Fibroblast of pulmonary artery (primary cell): ENCODE results near the gene COMMD10.

ENCODE experiments used
- DNase-seq: peaks from one replicate; pipeline ENCODE4 v3.0.0-alpha.2; 2010; ENCODE audit warnings: low read depth
- H3K4me3 ChIP-seq: replicated peaks from 2 replicates; pipeline ENCODE4 v1.5.1; 2011; ENCODE audit warnings: low read depth, mild to moderate bottlenecking, control low read depth, low read length, moderate library complexity
- TF ChIP-seq, protein P1 (sequence below): IDR thresholded peaks from 2 replicates; pipeline ENCODE4 v1.5.1; 2011; ENCODE audit warnings: mild to moderate bottlenecking, control low read depth, low read length, inconsistent platforms; ENCODE audit errors: missing control alignments

COMMD10 gene

GRCh38 chr5:116329503-116329902, 244.7 kb downstream of the COMMD10 start:
- DNase-seq = no peak
- TF ChIP-seq, protein P1, sequence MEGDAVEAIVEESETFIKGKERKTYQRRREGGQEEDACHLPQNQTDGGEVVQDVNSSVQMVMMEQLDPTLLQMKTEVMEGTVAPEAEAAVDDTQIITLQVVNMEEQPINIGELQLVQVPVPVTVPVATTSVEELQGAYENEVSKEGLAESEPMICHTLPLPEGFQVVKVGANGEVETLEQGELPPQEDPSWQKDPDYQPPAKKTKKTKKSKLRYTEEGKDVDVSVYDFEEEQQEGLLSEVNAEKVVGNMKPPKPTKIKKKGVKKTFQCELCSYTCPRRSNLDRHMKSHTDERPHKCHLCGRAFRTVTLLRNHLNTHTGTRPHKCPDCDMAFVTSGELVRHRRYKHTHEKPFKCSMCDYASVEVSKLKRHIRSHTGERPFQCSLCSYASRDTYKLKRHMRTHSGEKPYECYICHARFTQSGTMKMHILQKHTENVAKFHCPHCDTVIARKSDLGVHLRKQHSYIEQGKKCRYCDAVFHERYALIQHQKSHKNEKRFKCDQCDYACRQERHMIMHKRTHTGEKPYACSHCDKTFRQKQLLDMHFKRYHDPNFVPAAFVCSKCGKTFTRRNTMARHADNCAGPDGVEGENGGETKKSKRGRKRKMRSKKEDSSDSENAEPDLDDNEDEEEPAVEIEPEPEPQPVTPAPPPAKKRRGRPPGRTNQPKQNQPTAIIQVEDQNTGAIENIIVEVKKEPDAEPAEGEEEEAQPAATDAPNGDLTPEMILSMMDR = no peak
- H3K4me3 ChIP-seq = no peak overlapping the region

GRCh38 chr5:116340799-116341198, 256.0 kb downstream of the COMMD10 start:
- no peak for DNase-seq
- TF ChIP-seq, protein P1 = no peak

More at GRCh38 chr5:116340799-116341198, 256.0 kb downstream of the COMMD10 start:
- H3K4me3 ChIP-seq = no peak overlapping the region
